OCI-LY7 (cell line): Measurements from ENCODE around the gene C16orf92. TPM values are rescaled to one million over a fixed set of nuclear protein-coding genes. Genes with fewer than 3 reads are reported as not detected.

Experiments used
- BruUV-seq: library from RNA; stranded (reverse); fragments of 400-500 nt; replicated peaks from 2 replicates; lab custom pipeline; 2021; lab: Mats Ljungman, UMichigan
- CTCF ChIA-PET: fragments of 300-600 bp; sonication (Branson Sonifier 250); formaldehyde crosslinking; loops from one replicate; lab custom pipeline; 2022; ENCODE audit warnings: antibody characterized with exemption; ENCODE audit not compliant: unreplicated experiment; lab: Charles Lee
- POLR2A ChIA-PET: fragments of 300-600 bp; sonication (Branson Sonifier 250); formaldehyde crosslinking; loops from one replicate; lab custom pipeline; 2022; ENCODE audit warnings: antibody characterized with exemption; lab: Charles Lee
- DNase-seq: peaks from one replicate; pipeline ENCODE4 v3.0.0-alpha.2; 2015; ENCODE audit warnings: low spot score
- H2AFZ ChIP-seq: fragments of 200-600 bp; sonication (generic), shearing (Covaris generic); 2 replicates; pipeline ENCODE4 v1.6.1; 2014; ENCODE audit warnings: mild to moderate bottlenecking, antibody characterized with exemption, low read length, moderate library complexity
- H3K27ac ChIP-seq: fragments of 200-600 bp; sonication (generic); 2 replicates; pipeline ENCODE4 v1.5.1; 2014; ENCODE audit warnings: mixed run types, low read depth, mild to moderate bottlenecking, moderate library complexity, low read length, inconsistent platforms; ENCODE audit not compliant: poor library complexity, severe bottlenecking
- H3K36me3 ChIP-seq: fragments of 200-600 bp; sonication (generic); 2 replicates; pipeline ENCODE4 v1.6.1; 2014; ENCODE audit warnings: mild to moderate bottlenecking, antibody characterized with exemption, low read length, moderate library complexity, mixed read lengths; ENCODE audit not compliant: insufficient read depth
- H3K4me1 ChIP-seq: fragments of 200-600 bp; sonication (generic); 2 replicates; pipeline ENCODE4 v1.5.1; 2014; ENCODE audit warnings: mild to moderate bottlenecking, low read length; ENCODE audit not compliant: insufficient read depth, poor library complexity, severe bottlenecking
- H3K4me2 ChIP-seq: fragments of 200-600 bp; sonication (generic); 2 replicates; pipeline ENCODE4 v1.6.1; 2014; ENCODE audit warnings: mild to moderate bottlenecking, low read length
- H3K4me3 ChIP-seq: fragments of 200-600 bp; sonication (generic); 2 replicates; pipeline ENCODE4 v1.5.1; 2014; ENCODE audit warnings: mild to moderate bottlenecking, low read depth, low read length; ENCODE audit not compliant: poor library complexity, severe bottlenecking
- H3K79me2 ChIP-seq: fragments of 200-600 bp; sonication (generic); 2 replicates; pipeline ENCODE4 v1.6.1; 2016; ENCODE audit warnings: low read depth, mild to moderate bottlenecking, low read length, moderate library complexity, mixed read lengths; ENCODE audit not compliant: insufficient read depth
- H3K9me2 ChIP-seq: fragments of 200-600 bp; sonication (generic); 2 replicates; pipeline ENCODE4 v1.6.1; 2016; ENCODE audit warnings: mild to moderate bottlenecking, low read length, mixed read lengths; ENCODE audit not compliant: insufficient read depth
- H3K9me3 ChIP-seq: fragments of 200-600 bp; sonication (generic); 2 replicates; pipeline ENCODE4 v1.6.1; 2014; ENCODE audit warnings: mild to moderate bottlenecking, mixed run types, low read length, mixed read lengths
- H4K20me1 ChIP-seq: fragments of 200-600 bp; sonication (generic); 2 replicates; pipeline ENCODE4 v1.6.1; 2014; ENCODE audit warnings: mild to moderate bottlenecking, antibody characterized with exemption, low read length, moderate library complexity, mixed read lengths; ENCODE audit not compliant: insufficient read depth
- EZH2phosphoT487 ChIP-seq: fragments of 200-600 bp; sonication (generic); IDR thresholded peaks from 2 replicates; pipeline ENCODE4 v1.6.1; 2018; ENCODE audit warnings: low read depth, borderline replicate concordance, mild to moderate bottlenecking, mixed run types, antibody characterized with exemption, low read length, moderate library complexity, mixed read lengths
- intact Hi-C: fragments of 100-400 bp; cut with micrococcal nuclease; formaldehyde crosslinking; loops from one replicate; pipeline ENCODE4 v1.10.0; 2022; ENCODE audit not compliant: unreplicated experiment
- total RNA-seq, 2 experiments: library from RNA; depleted of rRNA in 1 of 2; stranded (reverse); fragments of >200 nt in 1 of 2; shearing (Covaris generic) in 1 of 2; gene quantifications; 2 replicates each; pipeline ENCODE4 v1.2.3, GENCODE V29; 2014 to 2022
- TF ChIP-seq, protein P1 (sequence below): fragments of 200-600 bp; sonication (generic); conservative IDR thresholded peaks from 2 replicates; pipeline ENCODE4 v1.5.1; 2014; ENCODE audit warnings: mild to moderate bottlenecking, antibody characterized with exemption, low read length, moderate library complexity, mixed read lengths

Gene C16orf92
- total RNA-seq, 2 experiments from 2014 or later = not detected

DNA sequence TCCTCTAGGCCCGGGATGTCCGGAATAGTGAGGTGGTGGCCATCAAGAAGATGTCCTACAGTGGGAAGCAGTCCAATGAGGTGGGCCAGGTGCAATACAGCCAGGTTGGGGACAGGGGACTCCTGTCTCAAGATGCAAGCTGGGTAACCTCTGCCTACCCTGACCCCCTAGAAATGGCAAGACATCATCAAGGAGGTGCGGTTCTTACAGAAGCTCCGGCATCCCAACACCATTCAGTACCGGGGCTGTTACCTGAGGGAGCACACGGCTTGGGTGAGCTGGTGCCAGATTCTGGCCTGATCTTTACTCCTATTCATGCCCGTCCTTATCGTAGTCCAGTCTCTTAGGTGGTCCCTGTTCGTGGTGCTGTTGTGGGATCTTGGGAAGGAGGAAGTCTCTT, 44.9 kb upstream of the C16orf92 start:
- peaks cover 29% of the 10 kb centered on the region for H3K4me1 ChIP-seq
- intact Hi-C loops = no loop called here
- POLR2A ChIA-PET = no interaction called here
- 0 out of 2 replicates have a peak, but pooled peaks cover 12% of the 10 kb centered on the region for H4K20me1 ChIP-seq
- H3K4me2 ChIP-seq = no peak overlapping the region
- no peak overlapping the region for H2AFZ ChIP-seq
- no peak for DNase-seq
- no peak overlapping the region for H3K4me3 ChIP-seq
- TF ChIP-seq, protein P1, sequence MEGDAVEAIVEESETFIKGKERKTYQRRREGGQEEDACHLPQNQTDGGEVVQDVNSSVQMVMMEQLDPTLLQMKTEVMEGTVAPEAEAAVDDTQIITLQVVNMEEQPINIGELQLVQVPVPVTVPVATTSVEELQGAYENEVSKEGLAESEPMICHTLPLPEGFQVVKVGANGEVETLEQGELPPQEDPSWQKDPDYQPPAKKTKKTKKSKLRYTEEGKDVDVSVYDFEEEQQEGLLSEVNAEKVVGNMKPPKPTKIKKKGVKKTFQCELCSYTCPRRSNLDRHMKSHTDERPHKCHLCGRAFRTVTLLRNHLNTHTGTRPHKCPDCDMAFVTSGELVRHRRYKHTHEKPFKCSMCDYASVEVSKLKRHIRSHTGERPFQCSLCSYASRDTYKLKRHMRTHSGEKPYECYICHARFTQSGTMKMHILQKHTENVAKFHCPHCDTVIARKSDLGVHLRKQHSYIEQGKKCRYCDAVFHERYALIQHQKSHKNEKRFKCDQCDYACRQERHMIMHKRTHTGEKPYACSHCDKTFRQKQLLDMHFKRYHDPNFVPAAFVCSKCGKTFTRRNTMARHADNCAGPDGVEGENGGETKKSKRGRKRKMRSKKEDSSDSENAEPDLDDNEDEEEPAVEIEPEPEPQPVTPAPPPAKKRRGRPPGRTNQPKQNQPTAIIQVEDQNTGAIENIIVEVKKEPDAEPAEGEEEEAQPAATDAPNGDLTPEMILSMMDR = no peak
- TF ChIP-seq EZH2phosphoT487 = no peak
- H3K27ac ChIP-seq = no peak overlapping the region
- CTCF ChIA-PET = interaction anchor here (0.5 kb wide), 1 partner anchor 199 kb away, joined by 3 read pairs; no protein-coding TSS in a partner anchor
- peaks cover 34% of the 10 kb centered on the region for H3K79me2 ChIP-seq
- H3K9me3 ChIP-seq = no peaks in the 10 kb centered on the region
- H3K9me2 ChIP-seq = no peaks in the 10 kb centered on the region
- peaks cover 58% of the 10 kb centered on the region for H3K36me3 ChIP-seq
- no TSS peak for BruUV-seq

DNA sequence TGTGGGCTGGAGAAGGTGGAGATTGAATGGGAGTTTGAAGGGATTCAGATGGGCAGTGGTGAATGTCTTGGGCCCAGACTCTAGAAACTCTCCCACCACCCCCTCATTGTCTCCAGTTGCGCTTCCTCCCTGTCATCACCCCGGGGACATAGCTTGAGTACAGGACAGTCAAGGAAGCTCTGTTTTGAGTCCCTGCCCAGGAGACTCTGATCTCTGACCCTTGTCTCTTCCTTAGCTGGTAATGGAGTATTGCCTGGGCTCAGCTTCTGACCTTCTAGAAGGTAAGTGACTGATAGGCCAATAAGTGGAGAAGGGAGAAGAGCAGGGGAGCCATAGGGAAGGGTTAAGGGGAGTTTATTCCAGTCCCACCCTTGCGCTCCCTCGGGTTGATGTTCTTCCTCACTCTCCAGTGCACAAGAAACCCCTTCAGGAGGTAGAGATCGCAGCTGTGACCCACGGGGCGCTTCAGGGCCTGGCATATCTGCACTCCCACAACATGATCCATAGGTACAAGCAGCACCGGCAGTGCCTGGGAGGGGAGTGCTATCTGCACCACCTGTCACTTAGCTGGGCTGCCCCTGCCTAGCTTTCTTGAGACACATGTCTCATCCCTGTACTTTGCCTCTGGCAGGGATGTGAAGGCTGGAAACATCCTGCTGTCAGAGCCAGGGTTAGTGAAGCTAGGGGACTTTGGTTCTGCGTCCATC, 44.3 kb upstream of the C16orf92 start:
- H3K9me2 ChIP-seq = no peaks in the 10 kb centered on the region
- no peak for TF ChIP-seq EZH2phosphoT487
- DNase-seq = no peak
- 0 out of 2 replicates have a peak, but pooled peaks cover 12% of the 10 kb centered on the region for H4K20me1 ChIP-seq
- peaks cover 26% of the 10 kb centered on the region for H3K4me1 ChIP-seq
- H3K36me3 ChIP-seq = peaks cover 63% of the 10 kb centered on the region
- H3K9me3 ChIP-seq = no peaks in the 10 kb centered on the region
- no TSS peak for BruUV-seq
- H3K4me2 ChIP-seq = no peak overlapping the region
- intact Hi-C loops = no loop called here
- ChIA-PET CTCF (no interaction called here), POLR2A (interaction anchor here (1.1 kb wide), 1 partner anchor 16 kb away, joined by 4 read pairs; the partner anchor contains the start of gene HIRIP3)
- H3K79me2 ChIP-seq = peaks cover 34% of the 10 kb centered on the region
- no peak overlapping the region for H3K27ac ChIP-seq
- H3K4me3 ChIP-seq = no peak overlapping the region
- no peak overlapping the region for H2AFZ ChIP-seq

DNA sequence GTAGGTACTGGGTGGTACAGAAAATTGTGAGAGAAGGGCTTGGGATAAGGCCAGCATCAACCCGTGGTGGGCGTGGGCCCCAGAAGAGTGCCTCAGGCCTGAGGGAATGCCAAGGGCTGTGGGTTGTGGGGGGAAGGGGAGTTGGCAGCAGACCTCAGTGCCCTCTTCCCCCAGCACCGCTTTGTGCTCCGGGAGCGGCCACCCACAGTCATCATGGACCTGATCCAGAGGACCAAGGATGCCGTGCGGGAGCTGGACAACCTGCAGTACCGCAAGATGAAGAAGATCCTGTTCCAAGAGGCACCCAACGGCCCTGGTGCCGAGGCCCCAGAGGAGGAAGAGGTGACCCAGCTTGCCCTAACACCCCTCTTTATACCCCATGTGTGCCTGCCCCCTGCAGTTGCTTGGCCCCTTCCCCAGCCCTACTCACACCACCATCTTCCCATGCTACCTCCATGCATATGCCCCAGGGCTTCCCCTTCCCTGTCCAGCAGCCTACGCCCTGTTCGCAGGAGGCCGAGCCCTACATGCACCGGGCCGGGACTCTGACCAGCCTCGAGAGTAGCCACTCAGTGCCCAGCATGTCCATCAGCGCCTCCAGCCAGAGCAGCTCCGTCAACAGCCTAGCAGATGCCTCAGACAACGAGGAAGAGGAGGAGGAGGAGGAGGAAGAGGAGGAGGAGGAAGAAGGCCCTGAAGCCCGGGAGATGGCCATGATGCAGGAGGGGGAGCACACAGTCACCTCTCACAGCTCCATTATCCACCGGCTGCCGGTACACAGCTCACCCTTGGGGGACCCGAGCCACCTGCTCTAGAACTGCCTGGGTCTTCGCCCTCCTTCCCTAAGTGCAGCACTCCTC, 40.2 kb upstream of the C16orf92 start:
- intact Hi-C loops = no loop called here
- H2AFZ ChIP-seq = no peak overlapping the region
- peaks cover 100% of the 10 kb centered on the region for H3K36me3 ChIP-seq
- no peaks in the 10 kb centered on the region for H3K9me3 ChIP-seq
- no TSS peak for BruUV-seq
- DNase-seq = no peak
- TF ChIP-seq EZH2phosphoT487 = no peak
- TF ChIP-seq, protein P1 = no peak
- no peak overlapping the region for H3K4me3 ChIP-seq
- H4K20me1 ChIP-seq = no peaks in the 10 kb centered on the region
- H3K9me2 ChIP-seq = no peaks in the 10 kb centered on the region
- H3K4me2 ChIP-seq = no peak overlapping the region
- no peak overlapping the region for H3K27ac ChIP-seq
- CTCF ChIA-PET = no interaction called here
- H3K79me2 ChIP-seq = no peaks in the 10 kb centered on the region
- POLR2A ChIA-PET = interaction anchor here (1.1 kb wide), 2 partner anchors 10 to 164 kb away, joined by 4 to 7 read pairs; partner anchors contain the start of gene TAOK2
- H3K4me1 ChIP-seq = no peaks in the 10 kb centered on the region
